A673 (cell line): Measurements from ENCODE around the gene RNF168.
"Not testable (repeated sequence)": the region's sequence is repeated elsewhere in the genome, so short reads cannot be mapped to it uniquely, and the experiment has no call there.

Source experiments
- EZH2 ChIP-seq: fragments of 200-600 bp; sonication (generic); IDR thresholded peaks from 2 replicates; pipeline ENCODE4 v1.6.1; 2017; ENCODE audit warnings: borderline replicate concordance, low read depth, mild to moderate bottlenecking, mixed read lengths, antibody characterized with exemption, low read length; ENCODE audit not compliant: poor library complexity, severe bottlenecking
- TF ChIP-seq, protein P1 (sequence below): fragments of 300-800, 200-600 bp; sonication (generic); conservative IDR thresholded peaks from 2 replicates; pipeline ENCODE4 v1.5.1; 2017; ENCODE audit warnings: low read depth, mild to moderate bottlenecking, antibody characterized with exemption, low read length, moderate library complexity, mixed read lengths

DNA sequence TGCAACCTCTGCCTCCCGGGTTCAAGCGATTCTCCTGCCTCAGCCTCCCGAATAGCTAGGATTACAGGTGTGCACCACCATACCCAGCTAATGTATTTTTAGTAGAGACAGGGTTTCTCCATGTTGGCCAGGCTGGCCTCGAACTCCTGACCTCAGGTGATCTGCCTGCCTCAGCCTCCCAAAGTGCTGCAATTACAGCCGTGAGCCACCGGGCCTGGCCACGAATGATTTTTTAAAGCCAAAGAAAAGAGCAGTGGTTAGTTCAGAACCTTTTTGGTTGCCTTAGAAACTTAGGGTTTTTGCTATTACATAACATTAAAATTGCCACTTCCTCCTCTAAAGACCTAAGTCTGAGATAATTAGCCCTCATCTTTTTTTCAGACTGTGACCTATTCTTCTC lies 46.1 kb downstream of the RNF168 start:
- not testable (repeated sequence) for TF ChIP-seq EZH2
- TF ChIP-seq, protein P1, sequence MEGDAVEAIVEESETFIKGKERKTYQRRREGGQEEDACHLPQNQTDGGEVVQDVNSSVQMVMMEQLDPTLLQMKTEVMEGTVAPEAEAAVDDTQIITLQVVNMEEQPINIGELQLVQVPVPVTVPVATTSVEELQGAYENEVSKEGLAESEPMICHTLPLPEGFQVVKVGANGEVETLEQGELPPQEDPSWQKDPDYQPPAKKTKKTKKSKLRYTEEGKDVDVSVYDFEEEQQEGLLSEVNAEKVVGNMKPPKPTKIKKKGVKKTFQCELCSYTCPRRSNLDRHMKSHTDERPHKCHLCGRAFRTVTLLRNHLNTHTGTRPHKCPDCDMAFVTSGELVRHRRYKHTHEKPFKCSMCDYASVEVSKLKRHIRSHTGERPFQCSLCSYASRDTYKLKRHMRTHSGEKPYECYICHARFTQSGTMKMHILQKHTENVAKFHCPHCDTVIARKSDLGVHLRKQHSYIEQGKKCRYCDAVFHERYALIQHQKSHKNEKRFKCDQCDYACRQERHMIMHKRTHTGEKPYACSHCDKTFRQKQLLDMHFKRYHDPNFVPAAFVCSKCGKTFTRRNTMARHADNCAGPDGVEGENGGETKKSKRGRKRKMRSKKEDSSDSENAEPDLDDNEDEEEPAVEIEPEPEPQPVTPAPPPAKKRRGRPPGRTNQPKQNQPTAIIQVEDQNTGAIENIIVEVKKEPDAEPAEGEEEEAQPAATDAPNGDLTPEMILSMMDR: not testable (repeated sequence)
